ENCODE measurements around the gene IKZF3. TPM values are rescaled to one million over a fixed set of nuclear protein-coding genes. Genes with fewer than 3 reads are reported as not detected.

The IKZF3 gene
- total RNA-seq, result under 0.01 TPM

GRCh38 chr17:39863918-39864746 is at the start of gene IKZF3:
Gene IKZF3 (minus strand): TSS chr17:39864312. CDS start chr17:39864126, 186 bp downstream.

GRCh38 chr17:39867880-39868553 is 3.9 kb upstream of the IKZF3 start, which contains the start of gene ZPBP2:
Gene ZPBP2 (plus strand): TSS chr17:39868202. CDS start chr17:39868355, 153 bp downstream.

DNA sequence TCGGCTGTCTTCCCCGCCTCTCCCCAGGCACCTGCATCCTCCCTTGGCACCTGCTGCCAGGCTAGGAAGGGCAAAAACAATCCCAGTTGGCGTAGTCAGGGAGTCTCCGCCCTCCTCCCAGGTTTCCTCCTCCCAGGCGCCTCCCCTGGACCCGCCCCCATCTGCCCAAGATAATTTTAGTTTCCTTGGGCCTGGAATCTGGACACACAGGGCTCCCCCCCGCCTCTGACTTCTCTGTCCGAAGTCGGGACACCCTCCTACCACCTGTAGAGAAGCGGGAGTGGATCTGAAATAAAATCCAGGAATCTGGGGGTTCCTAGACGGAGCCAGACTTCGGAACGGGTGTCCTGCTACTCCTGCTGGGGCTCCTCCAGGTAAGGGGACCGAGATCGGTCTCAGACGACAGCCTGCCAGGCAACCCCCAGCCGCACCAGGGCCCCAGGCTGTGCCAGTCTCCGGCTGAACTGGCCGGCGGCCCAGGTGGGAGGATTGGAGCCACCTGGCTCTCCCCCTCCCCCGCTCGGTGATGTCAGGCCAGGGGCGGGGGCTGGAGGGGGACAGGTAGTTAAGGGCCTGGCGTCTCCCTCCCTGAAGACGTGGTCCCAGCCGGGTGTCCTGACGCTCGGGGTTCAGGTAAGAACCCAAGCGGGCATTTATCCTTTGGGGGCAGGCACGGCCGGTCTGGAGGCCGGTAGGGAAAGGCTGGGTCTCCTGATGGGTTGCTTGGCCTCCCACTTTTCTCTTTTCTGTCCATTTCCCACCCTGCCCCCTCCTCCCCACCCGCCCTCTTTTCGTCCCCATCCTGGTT is 126.1 kb downstream of the IKZF3 start, which contains the start of gene GRB7:
Gene GRB7, plus strand, starts transcription at position 179 of the 808 bp plus-strand sequence. CDS start 4,364 bp downstream, outside the sequence.

GRCh38 chr17:39730095-39730921 is 133.8 kb downstream of the IKZF3 start, which contains the start of gene MIEN1:
Gene MIEN1 (minus strand): TSS chr17:39730532. CDS start chr17:39730495, 37 bp downstream.

Small RNAs within 50 kb of the gene (small RNA-seq; reads per million reads assigned to genes)
- not detected for gene AC090844.1 (ENCODE audit: low replicate concordance)
- not detected for gene MIR4728 (ENCODE audit: low replicate concordance)

Other genes with a start within 250 kb of the IKZF3 start
- gene PPP1R1B, start 237.4 kb downstream of the IKZF3 start, total RNA-seq, result 16.3 TPM
- 33.5 TPM for gene STARD3, start 227.2 kb downstream of the IKZF3 start, total RNA-seq
- gene TCAP, start 199.0 kb downstream of the IKZF3 start, total RNA-seq, result 2.5 TPM
- 4.1 TPM for gene PNMT, start 195.9 kb downstream of the IKZF3 start, total RNA-seq
- gene PGAP3, start 176.3 kb downstream of the IKZF3 start, total RNA-seq, result 15.7 TPM
- 13.1 TPM for gene ERBB2, start 164.2 kb downstream of the IKZF3 start, total RNA-seq
- gene MIEN1, start 133.8 kb downstream of the IKZF3 start, total RNA-seq, result 9.4 TPM
- gene GRB7, start 126.4 kb downstream of the IKZF3 start, total RNA-seq, result not detected
- not detected for gene ZPBP2, start 3.9 kb upstream of the IKZF3 start, total RNA-seq
- 27.2 TPM for gene GSDMB, start 54.3 kb upstream of the IKZF3 start, total RNA-seq
- gene ORMDL3, start 63.3 kb upstream of the IKZF3 start, total RNA-seq, result 62.6 TPM
- not detected for gene LRRC3C, start 63.4 kb upstream of the IKZF3 start, total RNA-seq
- not detected for gene GSDMA, start 98.7 kb upstream of the IKZF3 start, total RNA-seq
- 69.5 TPM for gene PSMD3, start 116.5 kb upstream of the IKZF3 start, total RNA-seq
- not detected for gene CSF3, start 151.1 kb upstream of the IKZF3 start, total RNA-seq
- 136 TPM for gene MED24, start 190.1 kb upstream of the IKZF3 start, total RNA-seq
- gene THRA, start 198.7 kb upstream of the IKZF3 start, total RNA-seq, result 132 TPM
- gene NR1D1, start 236.3 kb upstream of the IKZF3 start, total RNA-seq, result 1.9 TPM